Sigmoid colon (tissue), 4 donors: ENCODE measurements around the gene HPX.

Experiments used
- POLR2A ChIP-seq, 2 donors: fragments of 450-650 bp; IDR thresholded peaks; one replicate each; pipeline ENCODE4 v1.6.1; 2016; ENCODE audit warnings: antibody characterized with exemption in 2 of 2, mild to moderate bottlenecking in 2 of 2, moderate library complexity in 2 of 2
- POLR2AphosphoS5 ChIP-seq, 4 donors: sonication (generic); formaldehyde crosslinking; IDR thresholded peaks; one replicate each; pipeline ENCODE4 v1.6.1; 2017; ENCODE audit warnings: antibody characterized with exemption in 4 of 4
- TF ChIP-seq, protein P1 (sequence below), 4 experiments: fragments of 450-650 bp in 3 of 4; fragments of 200-600 bp in 1 of 4; IDR thresholded peaks; one replicate each; pipeline ENCODE4 v1.5.1; 2016 to 2019; ENCODE audit warnings: antibody characterized with exemption in 4 of 4, mild to moderate bottlenecking in 3 of 4, moderate library complexity in 2 of 4

DNA sequence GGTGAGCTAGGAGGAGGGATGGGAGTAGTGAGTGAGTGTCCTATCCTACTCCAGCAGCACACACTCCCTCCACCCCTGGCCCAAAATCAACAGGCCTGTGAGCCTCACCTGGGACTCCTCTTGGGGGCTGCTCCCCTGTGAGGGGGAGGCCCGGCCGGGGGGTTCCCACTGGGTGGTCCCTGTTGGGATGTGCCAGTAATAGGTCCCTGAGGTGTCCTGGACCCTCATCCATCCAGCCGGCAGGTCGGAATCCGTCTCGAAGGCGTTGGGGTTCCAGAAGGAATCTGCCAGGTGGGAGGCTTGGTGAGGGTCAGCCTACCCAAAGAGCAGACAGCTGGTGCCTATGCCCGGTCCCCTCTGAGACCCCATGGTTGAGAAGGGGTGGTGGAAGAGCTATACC is 37.2 kb downstream of the HPX start:
- TF ChIP-seq, protein P1, sequence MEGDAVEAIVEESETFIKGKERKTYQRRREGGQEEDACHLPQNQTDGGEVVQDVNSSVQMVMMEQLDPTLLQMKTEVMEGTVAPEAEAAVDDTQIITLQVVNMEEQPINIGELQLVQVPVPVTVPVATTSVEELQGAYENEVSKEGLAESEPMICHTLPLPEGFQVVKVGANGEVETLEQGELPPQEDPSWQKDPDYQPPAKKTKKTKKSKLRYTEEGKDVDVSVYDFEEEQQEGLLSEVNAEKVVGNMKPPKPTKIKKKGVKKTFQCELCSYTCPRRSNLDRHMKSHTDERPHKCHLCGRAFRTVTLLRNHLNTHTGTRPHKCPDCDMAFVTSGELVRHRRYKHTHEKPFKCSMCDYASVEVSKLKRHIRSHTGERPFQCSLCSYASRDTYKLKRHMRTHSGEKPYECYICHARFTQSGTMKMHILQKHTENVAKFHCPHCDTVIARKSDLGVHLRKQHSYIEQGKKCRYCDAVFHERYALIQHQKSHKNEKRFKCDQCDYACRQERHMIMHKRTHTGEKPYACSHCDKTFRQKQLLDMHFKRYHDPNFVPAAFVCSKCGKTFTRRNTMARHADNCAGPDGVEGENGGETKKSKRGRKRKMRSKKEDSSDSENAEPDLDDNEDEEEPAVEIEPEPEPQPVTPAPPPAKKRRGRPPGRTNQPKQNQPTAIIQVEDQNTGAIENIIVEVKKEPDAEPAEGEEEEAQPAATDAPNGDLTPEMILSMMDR (IDR thresholded peaks at IDR 0.05) = no peak
- no peak for TF ChIP-seq POLR2A (IDR thresholded peaks at IDR 0.05)
- no peak for TF ChIP-seq POLR2AphosphoS5 (IDR thresholded peaks at IDR 0.05)
